Stimulated activated CD4-positive, alpha-beta T cell treated with anti-CD3 and anti-CD28 coated beads, Interleukin-2, amount 100 ng/mL, for 24 hours (primary cell): ENCODE measurements around the gene TMEM258.

Experiments
- DNase-seq, 2 donors: peaks; one replicate each; pipeline ENCODE4 v3.0.0-alpha.2; 2020

TMEM258 gene

GRCh38 chr11:61792310-61793082, at the start of gene TMEM258, which contains the start of gene FEN1:
TSS of gene TMEM258 (minus strand) at chr11:61792599. CDS start at chr11:61792558, 41 bp downstream.
TSS of gene FEN1 (plus strand) at chr11:61792911. CDS start at chr11:61795362, 2,451 bp downstream.
- DNase-seq: peak; percentile 88 to 89

- DNase-seq: no peak
Observed at GRCh38 chr11:61841636-61842527, 49.5 kb upstream of the TMEM258 start.

- no peak for DNase-seq
Observed at GRCh38 chr11:61840371-61840770, 48.0 kb upstream of the TMEM258 start.

GRCh38 chr11:61839742-61840141, 47.3 kb upstream of the TMEM258 start:
- DNase-seq: no peak

- no peak for DNase-seq
Observed at GRCh38 chr11:61838921-61839320, 46.5 kb upstream of the TMEM258 start.

GRCh38 chr11:61838501-61838900, 46.1 kb upstream of the TMEM258 start:
- no peak for DNase-seq

GRCh38 chr11:61837411-61838005, 45.1 kb upstream of the TMEM258 start:
- DNase-seq: no peak

- no peak for DNase-seq
Observed at GRCh38 chr11:61836193-61836592, 43.8 kb upstream of the TMEM258 start.

GRCh38 chr11:61834278-61835048, 42.1 kb upstream of the TMEM258 start:
- peak; percentile 21 to 39 for DNase-seq

- no peak for DNase-seq
Observed at GRCh38 chr11:61833926-61834277, 41.5 kb upstream of the TMEM258 start.

GRCh38 chr11:61833471-61833870, 41.1 kb upstream of the TMEM258 start:
- DNase-seq: no peak

GRCh38 chr11:61832754-61833153, 40.4 kb upstream of the TMEM258 start:
- no peak for DNase-seq

- no peak for DNase-seq
Observed at GRCh38 chr11:61832207-61832606, 39.8 kb upstream of the TMEM258 start.

- DNase-seq: no peak
Observed at GRCh38 chr11:61830237-61831105, 38.1 kb upstream of the TMEM258 start.

GRCh38 chr11:61829806-61830205, 37.4 kb upstream of the TMEM258 start:
- no peak for DNase-seq

- peak; percentile 26 to 43 for DNase-seq
Observed at GRCh38 chr11:61828629-61829407, 36.4 kb upstream of the TMEM258 start.

GRCh38 chr11:61828379-61828628, 35.9 kb upstream of the TMEM258 start:
- DNase-seq: no peak

GRCh38 chr11:61827571-61828378, 35.4 kb upstream of the TMEM258 start, which contains the start of gene FADS2:
TSS of gene FADS2 (plus strand) at chr11:61828300. CDS start at chr11:61828391, 91 bp downstream.
- DNase-seq: peak; percentile 48 to 80

- DNase-seq: no peak
Observed at GRCh38 chr11:61826930-61827570, 34.7 kb upstream of the TMEM258 start.

- DNase-seq: no peak
Observed at GRCh38 chr11:61820174-61820573, 27.8 kb upstream of the TMEM258 start.
